Mucosa of gallbladder (tissue), 1 donor: ENCODE measurements around the gene SOCS4. TPM values are rescaled to one million over a fixed set of nuclear protein-coding genes. Genes with fewer than 3 reads are reported as not detected.

Experiments
- DNase-seq: peaks from one replicate; pipeline ENCODE4 v3.0.0-alpha.2; 2020; ENCODE audit warnings: low spot score
- total RNA-seq: library from RNA; stranded (reverse); gene quantifications from one replicate; pipeline ENCODE4 v1.2.1, GENCODE V29; 2021
- donor health status: DM: no; HTN: no; CAD: no.

Gene SOCS4
- total RNA-seq, 1 donor from 2014 or later, result 27.8 TPM

- DNase-seq, result no peak
These were observed 58.1 kb downstream of the SOCS4 start for GRCh38 chr14:55085060-55085660.

DNA sequence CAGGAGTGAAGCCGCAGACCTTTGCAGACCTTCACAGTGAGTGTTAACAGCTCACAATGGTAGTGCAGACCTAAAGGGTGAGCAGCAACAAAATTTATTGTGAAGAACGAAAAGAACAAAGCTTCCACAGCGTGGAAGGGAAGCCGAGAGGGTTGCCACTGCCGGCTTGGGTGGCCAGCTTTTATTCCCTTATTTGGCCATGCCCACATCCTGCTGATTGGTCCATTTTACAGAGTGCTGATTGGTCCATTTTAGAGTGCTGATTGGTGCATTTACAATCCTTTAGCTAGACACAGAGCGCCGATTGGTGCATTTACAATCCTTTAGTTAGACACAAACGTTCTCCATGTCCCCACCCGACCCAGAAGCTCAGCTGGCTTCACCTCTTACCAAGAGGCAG, 59.9 kb downstream of the SOCS4 start:
- DNase-seq, result no peak

DNA sequence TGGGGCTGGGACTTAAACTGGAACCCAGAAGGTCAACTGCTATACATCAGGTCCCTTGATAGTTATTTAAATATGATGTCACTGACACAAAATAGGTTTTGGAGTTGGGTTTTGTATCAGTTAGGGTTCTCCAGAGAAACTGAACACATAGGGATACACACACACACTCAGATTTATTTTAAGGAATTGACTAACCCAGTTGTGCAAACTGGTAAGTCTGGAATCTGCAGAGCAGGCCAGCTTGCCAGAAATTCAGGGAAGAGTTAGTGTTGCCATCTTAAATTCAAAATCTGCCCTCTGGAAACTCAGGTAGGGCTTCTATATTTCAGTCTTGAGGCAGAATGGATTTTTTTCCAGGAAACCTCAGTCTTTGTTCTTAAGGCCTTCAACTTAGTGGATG, 61.3 kb downstream of the SOCS4 start:
- DNase-seq, result no peak

DNA sequence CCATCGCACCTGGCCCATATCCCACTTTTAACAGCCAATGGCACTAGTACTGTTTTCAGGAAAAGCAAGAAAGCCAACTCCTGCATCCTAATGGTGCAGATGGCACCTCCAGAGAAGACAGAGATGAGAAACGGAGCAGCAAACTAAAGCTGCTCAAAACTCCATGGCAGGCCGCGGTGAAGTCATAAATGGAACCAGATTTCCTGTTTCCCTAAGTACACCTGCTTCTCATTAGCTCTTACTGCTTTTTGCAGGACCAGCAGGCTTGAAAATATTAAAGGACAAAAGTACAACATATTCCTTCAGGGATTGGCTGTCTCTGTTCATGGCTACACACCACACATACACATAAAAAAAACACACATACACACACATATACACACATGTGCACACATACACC, 65.3 kb downstream of the SOCS4 start:
- no peak for DNase-seq

DNA sequence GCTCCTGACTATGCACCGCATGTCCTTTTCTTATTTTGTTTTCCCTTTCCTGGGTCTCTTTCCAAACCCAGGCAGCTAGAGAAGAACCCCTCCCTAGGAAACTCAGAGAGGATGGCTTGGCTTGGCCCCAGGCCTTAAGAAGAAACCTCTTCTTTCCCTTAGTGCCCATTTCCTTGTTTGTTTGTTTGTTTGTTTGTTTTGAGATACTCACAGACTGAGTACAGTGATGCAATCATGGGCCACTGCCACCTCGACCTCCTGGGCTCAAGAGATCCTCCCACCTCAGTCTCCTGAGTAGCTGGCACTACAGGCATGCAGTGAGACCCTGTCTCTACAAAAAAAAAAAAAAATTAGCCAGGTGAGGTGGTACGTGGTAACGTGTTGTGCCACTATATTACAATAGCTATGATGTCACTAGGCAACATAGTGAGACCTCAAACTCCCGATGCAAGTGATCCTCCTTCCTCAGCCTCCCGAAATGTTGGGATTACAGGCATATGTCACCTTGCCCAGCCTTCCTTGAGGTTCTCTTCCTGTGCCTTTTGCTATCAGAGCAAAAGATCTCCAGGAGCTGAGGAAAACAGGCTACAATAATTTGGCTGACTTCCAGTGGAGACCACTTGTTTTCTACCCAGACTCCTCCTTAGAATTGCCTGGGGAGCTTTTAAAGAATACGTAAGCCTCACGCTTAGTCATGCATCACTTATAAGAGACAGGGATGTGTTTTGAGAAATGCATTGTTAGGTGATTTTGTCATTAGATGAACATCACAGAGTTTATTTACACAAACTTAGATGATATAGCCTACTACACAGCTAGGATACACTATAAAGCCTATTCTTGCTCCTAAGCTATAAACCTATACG, 67.5 kb downstream of the SOCS4 start:
- no peak for DNase-seq

DNA sequence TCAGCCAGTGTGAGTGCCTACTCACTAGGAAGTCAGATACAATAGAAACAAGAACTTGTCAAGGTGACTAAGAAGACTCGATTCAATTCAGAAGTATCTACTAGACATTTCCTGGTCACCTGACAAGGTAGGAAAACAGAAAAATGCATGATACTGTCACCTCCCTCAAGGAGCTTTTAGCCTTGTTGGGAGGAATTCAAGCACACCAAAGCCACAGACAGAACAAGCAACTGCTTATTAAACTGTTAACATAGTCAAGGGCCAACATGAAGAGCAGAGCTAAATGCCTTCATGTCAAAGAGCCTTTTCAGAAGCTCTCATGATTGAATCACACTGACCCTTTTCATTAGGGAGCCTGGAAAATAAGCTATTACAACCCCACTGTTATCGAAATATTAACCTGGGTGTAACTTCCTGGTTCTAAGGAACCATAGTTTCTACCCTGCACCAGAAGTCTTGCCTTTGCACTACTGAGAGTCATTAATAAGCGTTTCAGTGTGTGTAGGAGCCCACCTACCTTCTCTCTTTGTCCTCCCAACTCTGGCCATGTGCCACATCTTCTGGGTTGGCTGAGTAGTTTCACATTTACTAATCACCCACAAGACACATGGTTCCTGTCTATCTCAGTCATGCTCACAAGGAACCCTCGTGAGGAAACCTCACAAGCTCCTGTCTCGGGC, 71.0 kb downstream of the SOCS4 start:
- peak; percentile 57 for DNase-seq

DNA sequence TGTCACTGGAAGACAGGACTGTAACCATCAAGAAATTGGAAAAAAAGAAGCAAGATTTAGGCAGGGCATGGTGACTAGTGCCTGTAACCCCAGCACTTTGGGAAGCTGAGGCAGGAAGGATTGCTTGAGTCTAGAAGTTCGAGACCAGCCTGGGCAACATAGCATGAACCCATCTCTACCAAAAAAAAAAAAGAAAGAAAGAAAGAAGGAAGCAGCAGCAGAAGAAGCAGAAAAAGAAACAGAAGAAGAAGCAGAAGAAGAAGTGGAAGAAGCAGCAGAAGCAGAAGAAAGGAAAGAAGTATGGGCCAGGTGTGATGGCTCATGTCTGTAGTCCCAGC, 71.5 kb downstream of the SOCS4 start:
- no peak for DNase-seq

Other genes with a start within 250 kb of the SOCS4 start
- 9.5 TPM for gene GCH1, start 124.4 kb upstream of the SOCS4 start, total RNA-seq
- gene WDHD1, start 137 bp upstream of the SOCS4 start, total RNA-seq, result 2.6 TPM
- gene MAPK1IP1L, start 24.4 kb downstream of the SOCS4 start, total RNA-seq, result 80.0 TPM
- gene LGALS3, start 102.0 kb downstream of the SOCS4 start, total RNA-seq, result 256 TPM
- gene DLGAP5, start 164.3 kb downstream of the SOCS4 start, total RNA-seq, result 1.2 TPM
- gene FBXO34, start 244.2 kb downstream of the SOCS4 start, total RNA-seq, result 27.0 TPM